ENCODE results near the gene GRHL3.

The GRHL3 gene

GRCh38 chr1:24348196-24348595 is 29.0 kb downstream of the GRHL3 start:
- H3K4me1 ChIP-seq (ENCODE audit: insufficient read depth, low read length): no peaks in the 10 kb centered on the region

GRCh38 chr1:24349891-24350290 is 30.7 kb downstream of the GRHL3 start:
- H3K27me3 ChIP-seq (ENCODE audit: control insufficient read depth in 1 of 2, insufficient read depth in 2 of 2, low read length in 2 of 2): no peaks in the 10 kb centered on the region
- H3K27ac ChIP-seq (ENCODE audit: low read depth, low read length): no peak overlapping the region
- no peak overlapping the region for H3K4me3 ChIP-seq (ENCODE audit: low read depth in 1 of 2, low read length in 2 of 2)
- H3K9me3 ChIP-seq (ENCODE audit: low read length): no peaks in the 10 kb centered on the region
- H3K36me3 ChIP-seq (ENCODE audit: insufficient read depth, low read length): no peaks in the 10 kb centered on the region
- no peak overlapping the region for H3K9ac ChIP-seq (ENCODE audit: low read length)
- H3K4me1 ChIP-seq (ENCODE audit: insufficient read depth, low read length): no peaks in the 10 kb centered on the region

More at GRCh38 chr1:24348196-24348595, 29.0 kb downstream of the GRHL3 start:
- no peaks in the 10 kb centered on the region for H3K36me3 ChIP-seq (ENCODE audit: insufficient read depth, low read length)
- H3K27me3 ChIP-seq (ENCODE audit: control insufficient read depth in 1 of 2, insufficient read depth in 2 of 2, low read length in 2 of 2): no peaks in the 10 kb centered on the region
- H3K9me3 ChIP-seq (ENCODE audit: low read length): no peaks in the 10 kb centered on the region
- H3K9ac ChIP-seq (ENCODE audit: low read length): no peak overlapping the region
- no peak overlapping the region for H3K27ac ChIP-seq (ENCODE audit: low read depth, low read length)
- H3K4me3 ChIP-seq (ENCODE audit: low read depth in 1 of 2, low read length in 2 of 2): no peak overlapping the region

GRCh38 chr1:24351247-24351646 is 32.1 kb downstream of the GRHL3 start:
- Histone ChIP-seq H3K4me3 (ENCODE audit: low read depth in 1 of 2, low read length in 2 of 2) (no peak overlapping the region), H3K27ac (ENCODE audit: low read depth, low read length) (no peak overlapping the region), H3K4me1 (ENCODE audit: insufficient read depth, low read length) (no peaks in the 10 kb centered on the region), H3K36me3 (ENCODE audit: insufficient read depth, low read length) (no peaks in the 10 kb centered on the region), H3K9me3 (ENCODE audit: low read length) (no peaks in the 10 kb centered on the region), H3K27me3 (ENCODE audit: control insufficient read depth in 1 of 2, insufficient read depth in 2 of 2, low read length in 2 of 2) (no peaks in the 10 kb centered on the region), H3K9ac (ENCODE audit: low read length) (no peak overlapping the region)

- Histone ChIP-seq H3K4me1 (ENCODE audit: insufficient read depth, low read length) (no peaks in the 10 kb centered on the region), H3K9me3 (ENCODE audit: low read length) (no peaks in the 10 kb centered on the region), H3K4me3 (ENCODE audit: low read depth in 1 of 2, low read length in 2 of 2) (no peak overlapping the region), H3K27me3 (ENCODE audit: control insufficient read depth in 1 of 2, insufficient read depth in 2 of 2, low read length in 2 of 2) (no peaks in the 10 kb centered on the region), H3K9ac (ENCODE audit: low read length) (no peak overlapping the region), H3K27ac (ENCODE audit: low read depth, low read length) (no peak overlapping the region), H3K36me3 (ENCODE audit: insufficient read depth, low read length) (no peaks in the 10 kb centered on the region)
Measured at GRCh38 chr1:24351918-24352627, 32.9 kb downstream of the GRHL3 start.

GRCh38 chr1:24353292-24353891 is 34.2 kb downstream of the GRHL3 start:
- H3K9ac ChIP-seq (ENCODE audit: low read length): no peak overlapping the region
- H3K4me1 ChIP-seq (ENCODE audit: insufficient read depth, low read length): no peaks in the 10 kb centered on the region
- no peaks in the 10 kb centered on the region for H3K9me3 ChIP-seq (ENCODE audit: low read length)
- H3K36me3 ChIP-seq (ENCODE audit: insufficient read depth, low read length): peaks cover 9% of the 10 kb centered on the region
- no peaks in the 10 kb centered on the region for H3K27me3 ChIP-seq (ENCODE audit: control insufficient read depth in 1 of 2, insufficient read depth in 2 of 2, low read length in 2 of 2)
- H3K4me3 ChIP-seq (ENCODE audit: low read depth in 1 of 2, low read length in 2 of 2): no peak overlapping the region
- no peak overlapping the region for H3K27ac ChIP-seq (ENCODE audit: low read depth, low read length)

- Histone ChIP-seq H3K27me3 (ENCODE audit: control insufficient read depth in 1 of 2, insufficient read depth in 2 of 2, low read length in 2 of 2) (no peaks in the 10 kb centered on the region), H3K9ac (ENCODE audit: low read length) (no peak overlapping the region), H3K36me3 (ENCODE audit: insufficient read depth, low read length) (peaks cover 9% of the 10 kb centered on the region), H3K4me3 (ENCODE audit: low read depth in 1 of 2, low read length in 2 of 2) (no peak overlapping the region), H3K4me1 (ENCODE audit: insufficient read depth, low read length) (no peaks in the 10 kb centered on the region), H3K27ac (ENCODE audit: low read depth, low read length) (no peak overlapping the region), H3K9me3 (ENCODE audit: low read length) (no peaks in the 10 kb centered on the region)
Measured at GRCh38 chr1:24355466-24355865, 36.3 kb downstream of the GRHL3 start.

- Histone ChIP-seq H3K4me1 (ENCODE audit: insufficient read depth, low read length) (no peaks in the 10 kb centered on the region), H3K4me3 (ENCODE audit: low read depth in 1 of 2, low read length in 2 of 2) (no peak overlapping the region), H3K9me3 (ENCODE audit: low read length) (no peaks in the 10 kb centered on the region), H3K27ac (ENCODE audit: low read depth, low read length) (no peak overlapping the region), H3K27me3 (ENCODE audit: control insufficient read depth in 1 of 2, insufficient read depth in 2 of 2, low read length in 2 of 2) (no peaks in the 10 kb centered on the region), H3K9ac (ENCODE audit: low read length) (no peak overlapping the region), H3K36me3 (ENCODE audit: insufficient read depth, low read length) (peaks cover 9% of the 10 kb centered on the region)
Measured at GRCh38 chr1:24357038-24357437, 37.9 kb downstream of the GRHL3 start.

GRCh38 chr1:24360681-24361080 is 41.5 kb downstream of the GRHL3 start:
- no peak overlapping the region for H3K4me3 ChIP-seq (ENCODE audit: low read depth in 1 of 2, low read length in 2 of 2)
- H3K9ac ChIP-seq (ENCODE audit: low read length): no peak overlapping the region
- H3K27me3 ChIP-seq (ENCODE audit: control insufficient read depth in 1 of 2, insufficient read depth in 2 of 2, low read length in 2 of 2): no peaks in the 10 kb centered on the region
- H3K4me1 ChIP-seq (ENCODE audit: insufficient read depth, low read length): no peaks in the 10 kb centered on the region
- peaks cover 9% of the 10 kb centered on the region for H3K36me3 ChIP-seq (ENCODE audit: insufficient read depth, low read length)
- no peaks in the 10 kb centered on the region for H3K9me3 ChIP-seq (ENCODE audit: low read length)
- H3K27ac ChIP-seq (ENCODE audit: low read depth, low read length): no peak overlapping the region

- H3K9me3 ChIP-seq (ENCODE audit: low read length): no peaks in the 10 kb centered on the region
- no peak overlapping the region for H3K4me3 ChIP-seq (ENCODE audit: low read depth in 1 of 2, low read length in 2 of 2)
- H3K4me1 ChIP-seq (ENCODE audit: insufficient read depth, low read length): no peaks in the 10 kb centered on the region
- peaks cover 14% of the 10 kb centered on the region for H3K36me3 ChIP-seq (ENCODE audit: insufficient read depth, low read length)
- no peak overlapping the region for H3K9ac ChIP-seq (ENCODE audit: low read length)
- no peak overlapping the region for H3K27ac ChIP-seq (ENCODE audit: low read depth, low read length)
- no peaks in the 10 kb centered on the region for H3K27me3 ChIP-seq (ENCODE audit: control insufficient read depth in 1 of 2, insufficient read depth in 2 of 2, low read length in 2 of 2)
Measured at GRCh38 chr1:24361811-24362210, 42.7 kb downstream of the GRHL3 start.

- Histone ChIP-seq H3K4me1 (ENCODE audit: insufficient read depth, low read length) (no peaks in the 10 kb centered on the region), H3K36me3 (ENCODE audit: insufficient read depth, low read length) (peaks cover 14% of the 10 kb centered on the region), H3K27me3 (ENCODE audit: control insufficient read depth in 1 of 2, insufficient read depth in 2 of 2, low read length in 2 of 2) (no peaks in the 10 kb centered on the region), H3K9me3 (ENCODE audit: low read length) (no peaks in the 10 kb centered on the region), H3K4me3 (ENCODE audit: low read depth in 1 of 2, low read length in 2 of 2) (no peak overlapping the region), H3K9ac (ENCODE audit: low read length) (no peak overlapping the region), H3K27ac (ENCODE audit: low read depth, low read length) (no peak overlapping the region)
Measured at GRCh38 chr1:24362396-24362795, 43.2 kb downstream of the GRHL3 start.

GRCh38 chr1:24362982-24363614 is 43.9 kb downstream of the GRHL3 start:
- no peak overlapping the region for H3K27ac ChIP-seq (ENCODE audit: low read depth, low read length)

More at GRCh38 chr1:24362982-24363614, 43.9 kb downstream of the GRHL3 start:
- Histone ChIP-seq H3K4me1 (ENCODE audit: insufficient read depth, low read length) (no peaks in the 10 kb centered on the region), H3K27me3 (ENCODE audit: control insufficient read depth in 1 of 2, insufficient read depth in 2 of 2, low read length in 2 of 2) (no peaks in the 10 kb centered on the region), H3K4me3 (ENCODE audit: low read depth in 1 of 2, low read length in 2 of 2) (no peak overlapping the region), H3K9ac (ENCODE audit: low read length) (no peak overlapping the region), H3K36me3 (ENCODE audit: insufficient read depth, low read length) (peaks cover 8% of the 10 kb centered on the region), H3K9me3 (ENCODE audit: low read length) (no peaks in the 10 kb centered on the region)

All from muscle layer of colon (tissue), 2 donors.